ENCODE results near the gene TUBB2B. TPM values are rescaled to one million over a fixed set of nuclear protein-coding genes. Genes with fewer than 3 reads are reported as not detected.
A peak's percentile ranks its signal among the peaks of the same experiment; 100 is the strongest.

Gene TUBB2B
- total and polyA plus RNA-seq, 9 of the 15 experiments (the other 6 are each of a cell fraction or from before 2014, with no cell fraction given), result 0.11 to 9.7 (median 4.6) TPM

DNA sequence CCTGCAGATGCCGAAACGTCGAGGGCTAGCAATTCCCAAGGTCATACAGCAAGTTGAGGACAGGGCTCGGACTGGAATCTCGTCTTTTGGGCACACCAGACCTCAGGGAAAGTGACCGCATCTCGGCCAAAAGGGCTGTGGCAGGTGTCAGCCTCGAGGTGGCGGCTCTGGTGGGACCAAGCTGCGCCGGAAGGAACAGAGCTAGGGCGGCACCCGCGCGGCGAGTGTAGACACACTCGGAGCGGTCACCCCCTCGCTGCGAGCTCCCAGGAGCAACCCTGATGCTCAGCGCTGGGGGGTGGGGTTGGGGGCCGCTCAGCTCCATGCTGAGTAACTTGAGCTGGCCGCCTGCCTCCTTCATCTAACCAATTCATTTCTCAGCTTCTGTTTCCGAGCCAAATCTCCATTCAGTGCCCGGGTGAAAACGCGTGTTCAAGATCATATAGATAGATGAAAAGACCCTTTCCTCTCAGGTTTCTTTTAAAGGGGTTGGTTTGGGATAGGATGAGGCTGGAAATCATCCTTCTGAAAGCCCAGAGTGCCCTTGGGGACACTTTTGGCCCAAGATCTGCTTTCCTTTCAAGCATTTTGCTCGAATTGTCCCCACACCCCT, 2.2 kb upstream of the TUBB2B start (continued):
- no peak for TF ChIP-seq NFE2L1 (tag; IDR thresholded peaks at IDR 0.05; ENCODE audit: borderline replicate concordance, low read depth)
- TF ChIP-seq HDAC2 (IDR thresholded peaks at IDR 0.05), result no peak
- 0 out of 2 replicates have a peak, but pooled peaks have one; percentile 12 for TF ChIP-seq LCOR (CRISPR knock-in tag; IDR thresholded peaks at IDR 0.05)
- no peak for TF ChIP-seq ZNF780A (CRISPR knock-in tag; IDR thresholded peaks at IDR 0.05)
- no peak for TF ChIP-seq C11orf30 (IDR thresholded peaks at IDR 0.05; ENCODE audit: low read depth)
- no peak for TF ChIP-seq ARID1B (IDR thresholded peaks at IDR 0.05)
- peak in 1 of 2 experiments; percentile 25; a peak in 1 of 4 replicates for TF ChIP-seq HDAC1 (IDR thresholded peaks at IDR 0.05)
- TF ChIP-seq ZBTB34 (CRISPR knock-in tag; IDR thresholded peaks at IDR 0.05), result no peak
- TF ChIP-seq IFI16 (CRISPR knock-in tag; IDR thresholded peaks at IDR 0.05), result no peak
- TF ChIP-seq ZBTB7A (IDR thresholded peaks at IDR 0.05; ENCODE audit: borderline replicate concordance, control insufficient read depth, low read depth, low read length), result peak; percentile 44; the same call in 1 of the 2 replicates
- peak in 1 of 2 experiments; percentile 73; a peak in 1 of 4 replicates for TF ChIP-seq MAZ (CRISPR knock-in tag; conservative IDR thresholded peaks at IDR 0.05 in 1 of 2, IDR thresholded peaks at IDR 0.05 in 1 of 2)
- TF ChIP-seq ZNF143 (CRISPR knock-in tag; IDR thresholded peaks at IDR 0.05), result no peak
- no peak for TF ChIP-seq ZNF584 (CRISPR knock-in tag; IDR thresholded peaks at IDR 0.05; ENCODE audit: low read depth)
- no peak; the same call in 1 of the 2 replicates for TF ChIP-seq MGA (IDR thresholded peaks at IDR 0.05)
- no peak for TF ChIP-seq ZBTB8A (IDR thresholded peaks at IDR 0.05; ENCODE audit: partially characterized antibody)
